ENCODE data around the gene ADO. TPM values are rescaled to one million over a fixed set of nuclear protein-coding genes. Genes with fewer than 3 reads are reported as not detected.

ADO gene
- total RNA-seq, 4 donors from 2014 or later, result 10.8 to 22.3 (median 17.4) TPM

DNA sequence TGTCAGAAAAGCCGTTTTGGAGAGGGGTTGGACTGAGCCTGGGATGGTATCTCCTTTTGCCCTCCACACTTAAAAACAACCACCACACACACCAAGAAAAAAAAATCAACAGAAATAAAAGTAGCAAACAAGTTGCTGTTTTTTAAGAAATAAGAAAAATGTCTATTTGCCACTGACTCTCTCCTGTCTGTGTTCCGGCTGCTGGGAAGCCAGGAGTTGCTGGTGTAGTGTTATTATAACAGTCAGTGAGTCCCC lies 11.5 kb downstream of the ADO start:
- H3K27me3 ChIP-seq, result peaks cover 31% of the 10 kb centered on the region
- DNase-seq (ENCODE audit: low spot score in 2 of 2), result no peak

DNA sequence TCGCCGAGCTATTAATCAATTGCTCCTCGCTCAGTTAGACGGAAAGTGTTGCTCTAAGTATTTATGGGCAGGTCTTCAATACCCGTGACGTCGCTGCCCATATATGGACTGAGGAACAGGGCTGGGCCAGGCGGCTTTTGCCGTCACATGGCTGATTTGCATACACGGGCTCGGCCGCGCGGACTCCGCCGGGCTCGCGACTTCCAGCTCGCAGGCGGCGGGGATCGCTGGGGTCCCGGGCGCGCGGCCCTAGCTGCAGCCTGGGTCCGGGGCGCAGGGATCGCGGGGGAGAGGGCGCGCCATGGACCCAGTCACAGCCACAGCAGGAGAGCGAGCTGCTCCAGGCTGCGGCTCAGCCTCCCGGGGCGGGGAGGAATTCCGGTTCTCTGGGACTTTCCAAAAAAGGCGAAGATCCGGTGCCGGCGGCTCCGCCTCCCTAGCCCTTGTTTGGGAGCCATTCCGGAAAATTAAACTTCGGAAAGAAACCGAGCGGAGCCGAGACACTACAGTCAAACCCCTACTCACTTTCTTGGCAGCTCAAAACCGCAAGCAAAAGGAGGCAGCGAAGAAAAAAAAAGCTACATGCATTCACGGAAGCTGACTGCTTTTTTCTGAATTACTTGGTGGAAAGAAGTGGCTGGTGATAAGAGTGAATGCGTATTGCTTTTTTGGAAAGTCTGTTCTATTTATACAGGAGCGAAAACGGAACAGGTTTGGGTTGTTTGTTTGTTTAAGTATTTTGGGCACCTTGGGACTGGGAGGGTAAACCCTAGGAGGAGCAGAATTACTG lies 12.0 kb downstream of the ADO start, which contains the start of gene EGR2:
Gene EGR2 (minus strand): TSS at position 36 of the 790 bp plus-strand sequence. CDS start 337 bp downstream, outside the sequence.
- Histone ChIP-seq H3K27me3 (peaks cover 31% of the 10 kb centered on the region), H3K4me3 (peak within 1 kb of the TSS; percentile 68), H3K4me1 (peaks cover 41% of the 10 kb centered on the region), H3K9me3 (no peaks in the 10 kb centered on the region), H3K27ac (peak within 1 kb of the TSS; percentile 90), H3K36me3 (no peaks in the 10 kb centered on the region)
- WGBS, result under 1% methylated on average over 40 of the region's 53 CpGs
- TF ChIP-seq POLR2A (IDR thresholded peaks at IDR 0.05) (no peak), POLR2AphosphoS5 (IDR thresholded peaks at IDR 0.05) (peak in 1 of 3 donors; percentile 41)
- DNase-seq (ENCODE audit: low spot score in 2 of 2), result peak; percentile 96 to 97

More for the DNA sequence above, 11.5 kb downstream of the ADO start:
- Histone ChIP-seq H3K36me3 (no peaks in the 10 kb centered on the region), H3K27ac (peak overlapping the region; percentile 90), H3K4me3 (peak overlapping the region; percentile 68), H3K9me3 (no peaks in the 10 kb centered on the region), H3K4me1 (peaks cover 41% of the 10 kb centered on the region)
- TF ChIP-seq, protein P1, sequence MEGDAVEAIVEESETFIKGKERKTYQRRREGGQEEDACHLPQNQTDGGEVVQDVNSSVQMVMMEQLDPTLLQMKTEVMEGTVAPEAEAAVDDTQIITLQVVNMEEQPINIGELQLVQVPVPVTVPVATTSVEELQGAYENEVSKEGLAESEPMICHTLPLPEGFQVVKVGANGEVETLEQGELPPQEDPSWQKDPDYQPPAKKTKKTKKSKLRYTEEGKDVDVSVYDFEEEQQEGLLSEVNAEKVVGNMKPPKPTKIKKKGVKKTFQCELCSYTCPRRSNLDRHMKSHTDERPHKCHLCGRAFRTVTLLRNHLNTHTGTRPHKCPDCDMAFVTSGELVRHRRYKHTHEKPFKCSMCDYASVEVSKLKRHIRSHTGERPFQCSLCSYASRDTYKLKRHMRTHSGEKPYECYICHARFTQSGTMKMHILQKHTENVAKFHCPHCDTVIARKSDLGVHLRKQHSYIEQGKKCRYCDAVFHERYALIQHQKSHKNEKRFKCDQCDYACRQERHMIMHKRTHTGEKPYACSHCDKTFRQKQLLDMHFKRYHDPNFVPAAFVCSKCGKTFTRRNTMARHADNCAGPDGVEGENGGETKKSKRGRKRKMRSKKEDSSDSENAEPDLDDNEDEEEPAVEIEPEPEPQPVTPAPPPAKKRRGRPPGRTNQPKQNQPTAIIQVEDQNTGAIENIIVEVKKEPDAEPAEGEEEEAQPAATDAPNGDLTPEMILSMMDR (IDR thresholded peaks at IDR 0.05), result no peak
- no peak for TF ChIP-seq EP300 (IDR thresholded peaks at IDR 0.05)
- TF ChIP-seq POLR2AphosphoS5 (IDR thresholded peaks at IDR 0.05), result no peak
- no peak for TF ChIP-seq POLR2A (IDR thresholded peaks at IDR 0.05)
- 0% methylated on average over 2 of the region's 2 CpGs for WGBS

DNA sequence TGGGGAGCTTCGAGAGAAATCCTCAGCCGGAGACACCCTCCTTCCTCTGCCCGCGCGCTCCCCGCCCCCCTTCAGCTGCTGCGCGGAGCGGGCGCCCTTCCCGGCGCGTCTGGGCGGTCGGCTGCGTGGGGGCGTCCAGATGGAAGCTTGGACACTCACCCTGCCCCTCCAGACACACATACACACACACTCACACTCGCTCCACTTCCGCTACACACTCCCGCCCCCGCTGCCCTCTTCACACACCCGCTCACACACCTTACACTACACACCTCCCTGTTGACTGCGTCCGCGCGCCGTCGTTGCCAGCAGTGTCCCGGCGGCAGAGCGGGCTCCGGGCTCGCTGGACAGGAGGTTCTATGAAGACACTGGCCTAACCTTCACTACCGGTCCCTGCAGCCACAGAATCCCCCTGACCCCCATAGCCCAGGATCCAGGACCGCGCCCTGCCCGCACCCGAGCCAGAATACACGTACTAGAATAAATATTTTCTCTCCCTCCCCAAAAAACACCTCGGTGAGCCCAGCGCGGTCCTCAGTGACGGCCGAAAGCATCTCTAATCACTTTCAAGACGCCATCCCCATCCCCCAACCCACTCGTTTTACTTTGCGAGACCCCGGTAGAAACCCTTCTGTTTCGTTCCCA lies 12.7 kb downstream of the ADO start:
- 2% methylated on average over 33 of the region's 49 CpGs for WGBS
- H3K4me1 ChIP-seq, result peaks cover 41% of the 10 kb centered on the region
- TF ChIP-seq, protein P1 (IDR thresholded peaks at IDR 0.05), result no peak
- no peak for TF ChIP-seq POLR2AphosphoS5 (IDR thresholded peaks at IDR 0.05)
- TF ChIP-seq EP300 (IDR thresholded peaks at IDR 0.05), result no peak
- no peak for TF ChIP-seq POLR2A (IDR thresholded peaks at IDR 0.05)
- H3K27ac ChIP-seq, result peak overlapping the region; percentile 90
- peaks cover 31% of the 10 kb centered on the region for H3K27me3 ChIP-seq
- H3K4me3 ChIP-seq, result peak overlapping the region; percentile 68
- no peaks in the 10 kb centered on the region for H3K36me3 ChIP-seq
- no peaks in the 10 kb centered on the region for H3K9me3 ChIP-seq
- DNase-seq (ENCODE audit: low spot score in 2 of 2), result peak in 1 of 2 donors; percentile 76

DNA sequence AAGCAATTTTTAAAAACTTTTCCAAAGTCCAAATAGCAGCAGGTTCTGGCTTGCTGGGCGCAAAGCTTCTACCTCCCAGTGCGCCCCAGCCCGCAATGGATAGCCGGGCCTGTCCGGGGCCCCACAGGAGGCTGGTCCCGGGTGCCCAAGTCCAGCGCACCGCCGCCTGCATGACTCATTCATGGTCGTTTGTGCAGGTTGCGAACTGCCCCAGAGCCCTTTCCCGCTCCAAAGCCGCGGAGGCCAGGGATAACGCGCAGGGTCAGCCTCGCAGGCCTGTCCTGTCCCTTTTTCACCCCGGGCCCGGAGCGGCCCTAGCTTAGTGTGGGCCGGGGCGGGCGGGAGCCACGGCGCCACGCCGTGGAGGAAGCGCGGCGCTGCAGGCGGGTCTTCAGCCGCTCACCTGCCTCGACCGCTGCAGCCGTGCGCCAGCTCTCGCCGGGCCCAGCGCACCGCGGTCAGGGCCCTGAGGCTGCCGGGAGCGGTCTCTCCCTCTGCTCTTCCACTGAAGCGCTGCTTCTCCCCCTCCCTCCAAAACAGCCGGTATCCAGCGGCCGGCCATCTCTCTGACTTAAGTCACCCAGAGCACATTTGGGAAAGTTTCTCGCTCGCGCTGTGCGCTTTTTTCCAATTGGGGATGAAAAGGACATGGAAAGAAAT lies 13.4 kb downstream of the ADO start:
- Histone ChIP-seq H3K27ac (peak overlapping the region; percentile 90), H3K4me3 (peak overlapping the region; percentile 68), H3K27me3 (peaks cover 31% of the 10 kb centered on the region), H3K36me3 (no peaks in the 10 kb centered on the region), H3K9me3 (no peaks in the 10 kb centered on the region), H3K4me1 (peaks cover 41% of the 10 kb centered on the region)
- peak in 1 of 2 donors; percentile 82 for DNase-seq (ENCODE audit: low spot score in 2 of 2)
- no peak for TF ChIP-seq POLR2A (IDR thresholded peaks at IDR 0.05)
- TF ChIP-seq, protein P1 (IDR thresholded peaks at IDR 0.05), result peak; percentile 25 to 91
- under 1% methylated on average over 51 of the region's 51 CpGs for WGBS

DNA sequence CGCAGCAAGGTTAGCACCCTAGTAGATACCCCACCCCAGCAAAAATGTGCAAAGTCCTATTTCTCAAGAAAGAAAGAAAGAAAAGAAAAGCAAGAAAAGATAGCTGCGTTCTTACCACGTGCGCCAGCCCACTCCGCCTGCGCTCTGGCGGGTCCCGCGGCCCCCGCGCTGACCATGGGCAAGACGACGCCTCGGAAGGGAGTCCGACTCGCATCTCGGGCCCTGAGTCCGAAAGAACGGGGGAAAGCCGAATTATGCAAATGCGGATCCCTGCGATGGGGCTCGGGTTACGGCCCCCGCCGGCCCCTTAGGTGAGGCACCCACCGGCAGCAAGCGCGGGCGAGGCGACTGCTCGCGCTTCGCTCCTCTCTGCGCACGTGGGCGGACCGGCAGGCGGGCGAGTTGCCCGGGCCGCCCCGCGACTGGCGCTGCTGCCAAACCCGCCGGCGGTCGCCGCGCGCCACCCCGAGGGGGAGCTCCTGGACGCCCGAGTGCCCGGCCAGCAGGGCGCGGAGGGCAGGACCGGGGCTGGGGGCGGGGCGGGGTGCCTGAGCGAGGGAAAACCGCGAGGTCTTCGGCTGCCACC lies 14.0 kb downstream of the ADO start:
- DNase-seq (ENCODE audit: low spot score in 2 of 2), result no peak
- Histone ChIP-seq H3K4me1 (peaks cover 41% of the 10 kb centered on the region), H3K36me3 (no peaks in the 10 kb centered on the region), H3K27me3 (peaks cover 31% of the 10 kb centered on the region), H3K4me3 (peak overlapping the region; percentile 68), H3K9me3 (no peaks in the 10 kb centered on the region), H3K27ac (peak overlapping the region; percentile 90)
- TF ChIP-seq, protein P1 (IDR thresholded peaks at IDR 0.05), result no peak
- TF ChIP-seq POLR2A (IDR thresholded peaks at IDR 0.05) (no peak), POLR2AphosphoS5 (IDR thresholded peaks at IDR 0.05) (no peak), EP300 (IDR thresholded peaks at IDR 0.05) (no peak)
- 4% methylated on average over 26 of the region's 65 CpGs for WGBS

Data from suprapubic skin (tissue), 4 donors.